RCC 7860 (cell line): ENCODE measurements around the gene ARMC12.

Source experiments
- DNase-seq: peaks from one replicate; pipeline ENCODE4 v3.0.0-alpha.2; 2015; ENCODE audit warnings: low spot score
- FAIRE-seq: peaks from 2 replicates; lab custom pipeline; 2012; peaks lifted over from hg19 to GRCh38; lab: Jason Lieb, UNC

ARMC12 gene

GRCh38 chr6:35769211-35769610 lies 32.4 kb downstream of the ARMC12 start:
- no peak for DNase-seq
- no peak for FAIRE-seq

GRCh38 chr6:35771343-35771627 lies 34.5 kb downstream of the ARMC12 start:
- DNase-seq (no peak), FAIRE-seq (no peak)

GRCh38 chr6:35774116-35774794 lies 37.4 kb downstream of the ARMC12 start:
- no peak for DNase-seq
- FAIRE-seq: no peak

GRCh38 chr6:35775031-35775430 lies 38.2 kb downstream of the ARMC12 start:
- DNase-seq (no peak), FAIRE-seq (no peak)

- DNase-seq (no peak), FAIRE-seq (no peak)
Measured at GRCh38 chr6:35776364-35777215, 39.8 kb downstream of the ARMC12 start, which contains the start of gene CLPSL2. TSS of gene CLPSL2 (plus strand) at chr6:35776598. CDS start at chr6:35776619, 21 bp downstream.

- FAIRE-seq (no peak), DNase-seq (no peak)
Measured at GRCh38 chr6:35777356-35778102, 40.7 kb downstream of the ARMC12 start.

GRCh38 chr6:35778437-35778836 lies 41.6 kb downstream of the ARMC12 start:
- DNase-seq (no peak), FAIRE-seq (no peak)

- DNase-seq (no peak), FAIRE-seq (no peak)
Measured at GRCh38 chr6:35780719-35781118, 43.9 kb downstream of the ARMC12 start, which contains the start of gene CLPSL1. TSS of gene CLPSL1 (plus strand) at chr6:35781019. CDS start at chr6:35781111, 92 bp downstream.

- no peak for DNase-seq
- no peak for FAIRE-seq
Measured at GRCh38 chr6:35781290-35781689, 44.5 kb downstream of the ARMC12 start.

- FAIRE-seq: no peak
- DNase-seq: no peak
Measured at GRCh38 chr6:35782424-35782823, 45.6 kb downstream of the ARMC12 start.

- no peak for FAIRE-seq
- no peak for DNase-seq
Measured at GRCh38 chr6:35784200-35784599, 47.4 kb downstream of the ARMC12 start.

- no peak for DNase-seq
- FAIRE-seq: no peak
Measured at GRCh38 chr6:35786272-35786671, 49.4 kb downstream of the ARMC12 start.

GRCh38 chr6:35786810-35787209 lies 50.0 kb downstream of the ARMC12 start:
- DNase-seq: no peak
- FAIRE-seq: no peak

- no peak for FAIRE-seq
Measured at GRCh38 chr6:35787266-35788218, 50.7 kb downstream of the ARMC12 start.

GRCh38 chr6:35788423-35788982 lies 51.7 kb downstream of the ARMC12 start:
- DNase-seq (no peak), FAIRE-seq (no peak)

More at GRCh38 chr6:35787266-35788218, 50.7 kb downstream of the ARMC12 start:
- DNase-seq: no peak

GRCh38 chr6:35790683-35791082 lies 53.9 kb downstream of the ARMC12 start:
- DNase-seq (no peak), FAIRE-seq (no peak)

GRCh38 chr6:35794536-35795452 lies 58.0 kb downstream of the ARMC12 start:
- DNase-seq: no peak

GRCh38 chr6:35795453-35796071 lies 58.7 kb downstream of the ARMC12 start:
- no peak for FAIRE-seq
- no peak for DNase-seq

More at GRCh38 chr6:35794536-35795452, 58.0 kb downstream of the ARMC12 start:
- no peak for FAIRE-seq
